GM23248 (cell line): ENCODE data around the gene CCDC47.

ENCODE experiments used
- EZH2 ChIP-seq: fragments of 200-600 bp; sonication (generic); IDR thresholded peaks from 2 replicates; pipeline ENCODE4 v1.6.1; 2018; ENCODE audit warnings: antibody characterized with exemption, mild to moderate bottlenecking; ENCODE audit not compliant: insufficient read depth, poor library complexity, severe bottlenecking
- EZH2phosphoT487 ChIP-seq: fragments of 200-600 bp; sonication (generic); IDR thresholded peaks from 2 replicates; pipeline ENCODE4 v1.6.1; 2018; ENCODE audit warnings: antibody characterized with exemption, moderate library complexity, mild to moderate bottlenecking, low read depth; ENCODE audit not compliant: insufficient read depth

GRCh38 chr17:63760771-63761539 lies 12.4 kb downstream of the CCDC47 start:
- TF ChIP-seq EZH2phosphoT487 (no peak), EZH2 (no peak)
